OCI-LY3 (cell line): ENCODE measurements around the gene SV2B.

Source experiments
- H2AFZ ChIP-seq: fragments of 200-600, 300-600 bp; shearing (Covaris generic); 2 replicates; pipeline ENCODE4 v1.6.0; 2014; ENCODE audit warnings: antibody characterized with exemption, low read depth, low read length
- H3K27ac ChIP-seq: fragments of 200-600, 300-600 bp; sonication (generic); 2 replicates; pipeline ENCODE4 v1.5.1; 2014; ENCODE audit warnings: mild to moderate bottlenecking, low read length, moderate library complexity, mixed read lengths
- H3K27me3 ChIP-seq: fragments of 200-600, 300-600 bp; sonication (generic); 2 replicates; pipeline ENCODE4 v1.6.1; 2014; ENCODE audit warnings: low read depth, low read length, mixed read lengths
- H3K36me3 ChIP-seq: fragments of 200-600, 300-600 bp; sonication (generic); replicated peaks from 2 replicates; pipeline ENCODE3; 2014; ENCODE audit warnings: low read depth, low read length, mixed read lengths
- H3K4me1 ChIP-seq: fragments of 300-600, 200-600 bp; sonication (generic); 2 replicates; pipeline ENCODE4 v1.6.1; 2014; ENCODE audit warnings: low read length, mixed read lengths
- H3K4me2 ChIP-seq: fragments of 200-600, 300-600 bp; sonication (generic); 2 replicates; pipeline ENCODE4 v1.6.1; 2014; ENCODE audit warnings: low read length, mixed read lengths
- H3K4me3 ChIP-seq: fragments of 300-600, 200-600 bp; sonication (generic); 2 replicates; pipeline ENCODE4 v1.5.1; 2014; ENCODE audit warnings: antibody characterized with exemption, mild to moderate bottlenecking, low read length, moderate library complexity
- H3K79me2 ChIP-seq: fragments of 300-600, 200-600 bp; shearing (Covaris generic); 2 replicates; pipeline ENCODE4 v1.6.1; 2014; ENCODE audit warnings: mild to moderate bottlenecking, low read length, mixed read lengths
- H3K9ac ChIP-seq: fragments of 300-600, 200-600 bp; shearing (Covaris generic); 2 replicates; pipeline ENCODE4 v1.6.0; 2014; ENCODE audit warnings: mild to moderate bottlenecking, low read length, moderate library complexity
- H3K9me3 ChIP-seq: fragments of 200-600, 300-600 bp; shearing (Covaris generic); 2 replicates; pipeline ENCODE4 v1.6.1; 2014; ENCODE audit warnings: low read length, mixed read lengths; ENCODE audit not compliant: insufficient read depth
- H4K20me1 ChIP-seq: fragments of 200-600, 300-600 bp; sonication (generic); 2 replicates; pipeline ENCODE4 v1.6.1; 2016; ENCODE audit warnings: low read length, mixed read lengths; ENCODE audit not compliant: insufficient read depth
- EZH2phosphoT487 ChIP-seq: fragments of 200-600 bp; shearing (Covaris generic); IDR thresholded peaks from 2 replicates; pipeline ENCODE4 v1.6.1; 2018; ENCODE audit warnings: antibody characterized with exemption, mixed run types, low read depth
- TF ChIP-seq, protein P1 (sequence below): fragments of 200-600, 300-600 bp; sonication (generic); IDR thresholded peaks from 2 replicates; pipeline ENCODE4 v1.5.1; 2014; ENCODE audit warnings: antibody characterized with exemption, low read length, low read depth

Gene SV2B

DNA sequence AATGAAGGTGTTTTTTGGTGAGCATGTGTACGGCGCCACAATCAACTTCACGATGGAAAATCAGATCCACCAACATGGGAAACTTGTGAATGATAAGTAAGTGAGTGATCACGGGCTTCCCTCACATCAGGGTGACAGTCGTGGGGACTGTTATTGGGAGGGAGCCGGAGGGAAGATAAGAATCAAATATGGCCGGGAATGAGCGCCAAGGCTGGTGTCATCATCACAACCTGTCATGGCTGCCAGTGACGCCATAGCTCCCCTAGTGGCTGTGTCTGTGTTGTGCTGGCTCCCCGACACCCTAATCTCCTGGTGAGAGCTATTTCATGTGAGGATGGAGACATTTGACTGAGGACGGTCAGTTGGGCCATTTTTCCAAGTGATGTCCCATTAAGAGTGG lies 168.5 kb downstream of the SV2B start:
- Histone ChIP-seq H3K27ac (no peak overlapping the region), H4K20me1 (no peaks in the 10 kb centered on the region), H3K4me3 (no peak overlapping the region), H3K79me2 (no peaks in the 10 kb centered on the region), H3K4me2 (no peak overlapping the region), H3K36me3 (no peaks in the 10 kb centered on the region), H3K4me1 (peaks cover 8% of the 10 kb centered on the region), H3K9me3 (no peaks in the 10 kb centered on the region), H3K9ac (no peak overlapping the region), H3K27me3 (peaks cover 29% of the 10 kb centered on the region), H2AFZ (peak overlapping the region; percentile 48; the same call in 1 of the 2 replicates)
- no peak for TF ChIP-seq EZH2phosphoT487
- TF ChIP-seq, protein P1, sequence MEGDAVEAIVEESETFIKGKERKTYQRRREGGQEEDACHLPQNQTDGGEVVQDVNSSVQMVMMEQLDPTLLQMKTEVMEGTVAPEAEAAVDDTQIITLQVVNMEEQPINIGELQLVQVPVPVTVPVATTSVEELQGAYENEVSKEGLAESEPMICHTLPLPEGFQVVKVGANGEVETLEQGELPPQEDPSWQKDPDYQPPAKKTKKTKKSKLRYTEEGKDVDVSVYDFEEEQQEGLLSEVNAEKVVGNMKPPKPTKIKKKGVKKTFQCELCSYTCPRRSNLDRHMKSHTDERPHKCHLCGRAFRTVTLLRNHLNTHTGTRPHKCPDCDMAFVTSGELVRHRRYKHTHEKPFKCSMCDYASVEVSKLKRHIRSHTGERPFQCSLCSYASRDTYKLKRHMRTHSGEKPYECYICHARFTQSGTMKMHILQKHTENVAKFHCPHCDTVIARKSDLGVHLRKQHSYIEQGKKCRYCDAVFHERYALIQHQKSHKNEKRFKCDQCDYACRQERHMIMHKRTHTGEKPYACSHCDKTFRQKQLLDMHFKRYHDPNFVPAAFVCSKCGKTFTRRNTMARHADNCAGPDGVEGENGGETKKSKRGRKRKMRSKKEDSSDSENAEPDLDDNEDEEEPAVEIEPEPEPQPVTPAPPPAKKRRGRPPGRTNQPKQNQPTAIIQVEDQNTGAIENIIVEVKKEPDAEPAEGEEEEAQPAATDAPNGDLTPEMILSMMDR, result peak; percentile 47

DNA sequence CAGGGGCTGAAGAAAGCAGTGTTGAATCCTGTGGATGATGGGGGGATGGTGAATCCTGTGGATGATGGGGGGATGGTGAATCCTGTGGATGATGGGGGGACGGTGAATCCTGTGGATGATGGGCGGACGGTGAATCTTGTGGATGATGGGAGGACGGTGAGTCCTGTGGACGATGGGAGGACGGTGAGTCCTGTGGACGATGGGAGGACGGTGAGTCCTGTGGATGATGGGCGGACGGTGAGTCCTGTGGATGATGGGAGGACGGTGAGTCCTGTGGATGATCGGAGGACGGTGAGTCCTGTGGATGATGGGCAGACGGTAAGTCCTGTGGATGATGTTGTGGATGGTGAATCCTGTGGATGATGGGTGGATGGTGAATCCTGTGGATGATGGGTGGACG lies 170.7 kb downstream of the SV2B start:
- TF ChIP-seq, protein P1, result no peak
- TF ChIP-seq EZH2phosphoT487, result no peak
- H4K20me1 ChIP-seq, result no peaks in the 10 kb centered on the region
- H3K9ac ChIP-seq, result no peak overlapping the region
- H3K79me2 ChIP-seq, result no peaks in the 10 kb centered on the region
- no peak overlapping the region for H2AFZ ChIP-seq
- peaks cover 9% of the 10 kb centered on the region; the same call in 1 of the 2 replicates for H3K27me3 ChIP-seq
- H3K36me3 ChIP-seq, result no peaks in the 10 kb centered on the region
- H3K27ac ChIP-seq, result no peak overlapping the region
- H3K4me2 ChIP-seq, result no peak overlapping the region
- no peak overlapping the region for H3K4me3 ChIP-seq
- H3K9me3 ChIP-seq, result no peaks in the 10 kb centered on the region
- H3K4me1 ChIP-seq, result peaks cover 8% of the 10 kb centered on the region

DNA sequence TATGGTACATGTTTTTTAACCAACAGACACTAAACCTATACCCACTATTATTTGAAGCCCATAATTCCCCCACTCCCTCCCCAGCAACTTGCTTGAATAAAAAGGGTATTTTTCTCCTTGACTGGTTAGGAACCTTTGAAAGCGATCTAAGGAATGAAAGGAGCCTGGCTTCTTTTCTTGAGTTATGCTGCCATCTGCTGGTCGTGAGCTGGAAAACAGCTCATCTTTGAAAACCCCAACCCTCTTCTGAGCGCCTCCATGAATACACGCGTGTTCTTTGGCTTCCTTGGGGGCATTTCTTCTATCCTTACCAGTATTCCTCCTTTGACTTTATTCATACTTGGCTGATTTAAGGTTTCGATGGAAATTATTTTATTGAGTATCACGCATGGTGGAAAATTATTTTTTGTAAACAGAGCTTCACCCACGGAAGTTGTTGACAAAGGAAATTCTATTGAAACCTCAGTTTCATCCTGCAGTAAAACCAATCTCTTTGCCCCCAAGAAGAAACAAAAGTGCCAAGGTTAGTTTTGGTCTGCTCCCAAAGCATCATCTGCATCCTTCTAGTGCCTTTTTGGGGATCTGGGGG lies 171.6 kb downstream of the SV2B start:
- Histone ChIP-seq H3K36me3 (no peaks in the 10 kb centered on the region), H3K4me1 (peaks cover 8% of the 10 kb centered on the region), H3K27ac (no peak overlapping the region), H3K9me3 (peaks cover 5% of the 10 kb centered on the region; the same call in 1 of the 2 replicates), H3K27me3 (peaks cover 7% of the 10 kb centered on the region; the same call in 1 of the 2 replicates), H3K4me2 (peak overlapping the region; percentile 80), H3K9ac (no peak overlapping the region), H2AFZ (peak overlapping the region; percentile 91), H3K4me3 (peak overlapping the region; percentile 63), H3K79me2 (no peaks in the 10 kb centered on the region), H4K20me1 (no peaks in the 10 kb centered on the region)
- no peak for TF ChIP-seq EZH2phosphoT487
- TF ChIP-seq, protein P1, result peak; percentile 96

DNA sequence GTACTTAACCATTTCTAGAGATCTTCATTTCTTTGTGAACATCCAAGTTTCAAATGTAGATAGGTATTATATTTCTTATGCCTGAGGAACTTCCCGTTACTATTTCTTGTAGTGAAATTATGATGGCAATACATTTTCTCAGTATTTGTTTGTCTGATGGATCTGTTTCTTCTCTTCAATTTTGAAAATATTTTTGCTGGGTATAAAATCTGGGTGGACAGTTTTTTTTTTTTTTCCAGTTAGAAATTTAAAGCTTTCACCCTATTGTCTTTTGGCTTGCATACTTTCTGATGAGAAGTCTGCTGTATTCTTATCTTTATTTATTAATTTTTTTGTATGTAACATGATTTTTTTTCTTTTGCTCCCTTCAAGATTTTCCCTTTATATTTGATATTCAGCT lies 175.8 kb downstream of the SV2B start:
- H3K36me3 ChIP-seq, result no peaks in the 10 kb centered on the region
- no peak overlapping the region for H3K27ac ChIP-seq
- no peak overlapping the region for H3K4me3 ChIP-seq
- no peak overlapping the region for H2AFZ ChIP-seq
- peaks cover 8% of the 10 kb centered on the region for H3K4me1 ChIP-seq
- TF ChIP-seq, protein P1, result no peak
- no peak for TF ChIP-seq EZH2phosphoT487
- H3K4me2 ChIP-seq, result no peak overlapping the region
- peaks cover 16% of the 10 kb centered on the region; the same call in 1 of the 2 replicates for H3K27me3 ChIP-seq
- no peak overlapping the region for H3K9ac ChIP-seq
- no peaks in the 10 kb centered on the region for H4K20me1 ChIP-seq
- peaks cover 5% of the 10 kb centered on the region; the same call in 1 of the 2 replicates for H3K9me3 ChIP-seq
- no peaks in the 10 kb centered on the region for H3K79me2 ChIP-seq
